HUDEP-2 (cell line): ENCODE data around the gene CT47A1.
"Not testable (repeated sequence)": the region's sequence is repeated elsewhere in the genome, so short reads cannot be mapped to it uniquely, and the experiment has no call there.

Experiments
- DNase-seq, 76 experiments: peaks; one replicate each; lab custom pipeline; 2025; ENCODE audit not compliant: unreplicated experiment in 76 of 76; lab: John Stamatoyannopoulos, UW

The CT47A1 gene

DNA sequence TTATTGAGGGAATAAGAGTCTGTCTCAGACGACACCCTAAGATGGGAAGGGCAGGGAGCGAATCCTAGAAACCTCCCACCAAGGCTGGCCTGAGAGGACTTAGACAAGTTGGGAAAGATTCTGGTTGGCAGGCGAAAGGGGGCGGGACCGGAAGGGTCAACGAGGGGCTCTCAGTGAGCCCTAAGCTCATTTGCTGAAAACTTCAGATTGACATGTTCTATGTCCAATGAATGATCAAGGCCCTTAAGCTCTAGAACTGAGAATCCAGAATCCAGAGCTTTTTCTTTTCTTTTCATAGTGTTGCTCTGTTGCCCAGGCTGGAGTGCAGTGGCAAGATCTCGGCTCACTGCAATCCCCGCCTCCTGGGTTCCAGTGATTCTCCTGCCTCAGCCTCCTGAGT lies at the start of gene CT47A1:
TSS of gene CT47A1 (minus strand) at position 101 of the 400 bp plus-strand sequence. CDS start 231 bp downstream, outside the sequence.
- DNase-seq, result not testable (repeated sequence)

DNA sequence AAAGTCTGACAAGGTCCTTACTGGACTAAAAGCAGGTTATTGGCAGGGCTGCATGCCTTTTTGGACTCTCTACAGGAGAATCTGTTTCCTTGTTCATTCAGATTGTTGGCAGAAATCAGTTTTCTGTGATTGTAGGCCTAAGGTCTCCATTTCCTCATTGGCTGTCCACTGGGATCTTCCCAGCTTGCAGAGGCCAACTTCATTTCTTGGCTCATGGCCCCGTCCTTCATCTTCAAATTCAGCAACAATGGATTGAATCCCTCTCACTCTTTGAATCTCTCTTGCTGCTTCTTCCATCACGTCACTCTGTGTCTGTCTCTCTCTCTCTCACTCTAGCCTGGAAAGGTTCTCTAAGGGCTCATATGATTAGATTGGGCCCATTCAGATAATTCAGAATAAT lies 47.0 kb upstream of the CT47A1 start:
- DNase-seq, result no peak

DNA sequence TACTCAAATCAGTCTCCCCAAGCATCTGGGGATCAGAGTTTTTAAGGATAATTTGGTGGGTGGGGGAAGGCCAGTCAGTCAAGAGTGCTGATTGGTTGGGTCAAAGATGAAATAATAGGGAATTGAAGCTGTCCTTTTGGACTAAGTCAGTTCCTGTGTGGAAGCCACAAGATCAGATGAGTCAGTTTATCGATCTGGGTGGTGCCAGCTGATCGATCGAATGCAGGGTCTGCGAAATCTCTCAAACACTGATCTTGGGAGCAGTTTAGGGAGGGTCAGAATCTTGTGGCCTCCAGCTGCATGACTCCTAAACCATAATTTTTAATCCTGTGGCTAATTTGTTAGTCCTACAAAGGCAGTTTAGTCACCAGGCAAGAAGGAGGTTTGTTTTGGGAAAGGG lies 44.5 kb upstream of the CT47A1 start:
- no peak for DNase-seq

DNA sequence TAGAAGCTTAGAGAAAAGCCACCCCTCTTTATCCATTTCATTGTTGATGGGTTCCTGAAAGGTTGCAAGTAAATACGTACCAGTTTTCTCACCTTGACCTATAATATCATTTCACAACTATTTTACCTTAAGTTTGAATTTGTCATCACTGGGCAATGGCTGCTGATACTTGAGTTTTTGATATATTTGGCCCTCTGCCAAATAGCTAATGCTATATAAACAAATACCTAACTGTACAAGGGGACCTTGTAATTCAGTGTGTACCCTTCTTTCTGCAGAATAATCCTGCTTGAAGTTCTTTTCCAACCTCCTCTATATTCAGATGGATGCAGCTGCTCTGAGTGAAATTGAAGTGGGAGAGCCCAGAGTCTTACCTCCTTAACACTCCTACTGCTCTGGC lies 42.9 kb upstream of the CT47A1 start:
- DNase-seq, result no peak

DNA sequence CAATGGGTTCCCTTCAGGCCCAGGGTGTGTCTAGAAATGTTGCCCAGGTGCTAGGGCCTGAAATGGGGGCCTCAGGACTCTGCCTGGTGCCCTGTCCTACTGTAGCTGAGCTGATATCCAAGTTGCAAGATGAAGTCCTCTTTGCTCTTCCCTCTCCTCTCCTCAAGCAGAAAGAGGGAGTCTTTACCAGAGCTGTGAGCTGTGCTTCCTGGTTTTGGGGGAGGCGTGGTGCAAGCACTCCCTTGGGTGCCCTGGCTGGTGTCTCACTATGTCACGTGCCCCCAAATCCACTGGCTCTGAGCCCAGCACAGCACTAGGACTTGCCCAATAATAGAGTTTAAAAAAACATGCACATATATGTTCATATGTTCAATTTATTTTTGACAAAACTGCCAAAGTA lies 29.3 kb upstream of the CT47A1 start:
- DNase-seq, result peak in 1 of 76 experiments; percentile 0

DNA sequence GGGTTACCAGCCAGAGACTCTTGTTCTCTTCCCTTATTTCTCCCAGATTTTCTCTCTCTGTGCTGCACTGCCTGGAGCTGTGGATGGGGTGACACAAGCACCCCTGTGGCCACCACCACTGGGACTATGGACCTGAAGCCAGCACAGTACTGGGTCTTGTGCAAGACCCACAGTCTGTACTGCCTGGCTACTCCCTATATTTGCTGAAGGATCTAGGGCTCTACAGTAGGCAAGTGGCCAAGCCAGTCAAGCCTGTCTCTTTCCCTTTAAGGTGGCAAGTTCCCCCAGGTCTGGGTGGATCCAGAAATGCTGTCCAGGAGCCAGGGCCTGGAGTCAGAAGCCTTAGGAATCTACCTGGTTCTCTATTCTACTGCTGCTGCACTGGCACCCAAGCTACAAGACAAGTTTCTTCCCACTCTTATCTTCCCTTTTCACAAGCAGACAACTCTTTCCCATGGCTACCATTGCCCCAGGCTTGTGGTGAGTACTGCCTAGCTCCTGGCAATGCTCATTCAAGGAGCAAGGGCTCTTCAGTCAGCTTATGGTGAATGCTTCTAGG lies 28.4 kb upstream of the CT47A1 start:
- no peak for DNase-seq

DNA sequence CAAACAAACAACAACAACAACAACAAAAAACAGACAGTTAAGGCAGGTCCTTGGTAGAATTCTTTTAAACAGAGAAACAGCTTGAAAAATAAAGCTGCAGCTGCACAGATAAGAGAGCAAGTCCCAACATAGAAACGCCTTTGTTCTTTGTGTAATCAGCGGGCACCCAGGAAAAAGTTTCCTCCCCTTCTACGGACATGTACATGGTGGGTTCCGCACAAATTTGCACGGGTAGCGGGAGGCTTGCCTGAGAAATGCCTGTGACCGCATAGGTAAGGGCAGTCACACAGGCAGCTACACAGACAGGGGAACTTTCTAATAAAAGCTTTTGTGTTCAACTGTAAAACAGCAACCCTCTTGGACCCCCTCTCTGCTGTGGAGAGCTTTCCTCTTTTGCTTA lies 25.7 kb upstream of the CT47A1 start:
- no peak for DNase-seq

DNA sequence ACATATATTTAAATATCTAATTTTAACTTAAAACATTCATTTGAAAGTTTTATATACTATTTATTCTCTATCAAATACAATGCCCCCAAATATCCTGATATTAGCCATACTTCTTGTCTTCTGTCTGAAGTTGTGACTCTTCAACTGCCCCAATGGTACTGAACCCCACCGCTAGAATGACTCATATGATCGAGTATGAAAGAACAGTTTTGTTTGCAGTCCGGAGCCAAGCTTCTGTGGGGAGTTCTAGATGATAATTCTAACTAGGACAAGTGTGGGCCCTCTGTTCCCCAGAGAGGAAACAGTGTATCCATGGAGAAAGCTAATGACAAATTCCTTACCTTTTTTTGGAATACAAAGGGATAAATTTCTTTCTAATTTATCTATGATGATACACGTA lies 24.7 kb upstream of the CT47A1 start:
- DNase-seq, result no peak

DNA sequence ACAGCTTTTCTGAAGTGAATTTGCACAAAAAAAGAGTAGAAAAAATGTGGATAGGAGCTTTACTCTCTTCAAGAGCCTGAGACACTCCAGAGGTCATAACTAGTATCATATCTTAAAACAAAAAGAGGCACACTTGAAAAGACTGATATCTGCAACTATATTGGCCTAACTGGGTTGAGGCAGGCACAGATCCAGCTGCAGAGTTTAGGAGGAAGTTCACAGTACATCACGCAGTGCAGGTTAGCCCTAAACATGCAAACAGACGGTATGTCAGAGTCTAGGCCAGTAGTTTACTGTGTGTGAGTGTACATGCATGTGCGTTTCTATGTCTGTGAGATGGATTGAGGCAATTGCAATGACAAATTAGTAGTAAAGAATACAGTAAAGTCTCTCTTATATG lies 24.2 kb upstream of the CT47A1 start:
- peak in 1 of 76 experiments; percentile 0 for DNase-seq

DNA sequence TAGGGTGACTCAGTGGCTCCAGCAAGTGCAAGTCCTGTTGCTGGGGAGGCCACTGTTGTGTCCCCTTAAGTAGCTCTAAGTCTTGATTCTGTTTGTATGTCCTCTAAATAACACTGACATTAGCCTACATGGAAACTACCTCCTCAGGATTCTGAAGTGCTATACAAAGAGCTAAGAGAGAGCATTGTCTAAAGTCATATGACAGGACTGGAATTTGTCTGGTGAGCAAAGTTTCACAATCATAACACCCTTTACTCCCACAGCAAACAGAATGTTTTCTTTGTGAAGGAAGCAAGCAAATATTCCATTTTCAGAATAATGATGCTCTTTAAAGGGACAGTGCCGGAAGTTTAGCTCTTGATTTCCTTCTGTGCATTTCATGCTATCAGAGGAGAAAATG lies 23.4 kb upstream of the CT47A1 start:
- peak in 1 of 76 experiments; percentile 0 for DNase-seq

DNA sequence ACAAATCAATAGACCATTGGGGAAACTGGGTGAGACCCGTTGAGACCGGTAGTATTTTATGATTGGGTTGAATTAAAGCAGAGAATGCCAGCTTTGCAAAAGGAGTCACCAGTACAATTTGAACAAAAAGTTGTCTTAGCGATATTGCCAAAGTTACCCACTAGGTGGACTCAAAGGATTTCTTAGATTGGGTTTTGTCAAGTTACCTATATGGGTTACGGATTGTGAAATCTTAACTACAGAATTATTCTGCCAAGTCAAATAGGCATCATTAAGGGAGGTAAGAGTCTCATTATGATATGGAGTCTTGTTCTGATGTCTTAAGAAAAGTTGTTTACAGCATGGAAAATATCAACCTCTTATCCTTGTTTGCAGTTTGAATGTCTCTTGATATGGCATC lies 15.0 kb upstream of the CT47A1 start:
- peak in 2 of 76 experiments; percentile 1 for DNase-seq

DNA sequence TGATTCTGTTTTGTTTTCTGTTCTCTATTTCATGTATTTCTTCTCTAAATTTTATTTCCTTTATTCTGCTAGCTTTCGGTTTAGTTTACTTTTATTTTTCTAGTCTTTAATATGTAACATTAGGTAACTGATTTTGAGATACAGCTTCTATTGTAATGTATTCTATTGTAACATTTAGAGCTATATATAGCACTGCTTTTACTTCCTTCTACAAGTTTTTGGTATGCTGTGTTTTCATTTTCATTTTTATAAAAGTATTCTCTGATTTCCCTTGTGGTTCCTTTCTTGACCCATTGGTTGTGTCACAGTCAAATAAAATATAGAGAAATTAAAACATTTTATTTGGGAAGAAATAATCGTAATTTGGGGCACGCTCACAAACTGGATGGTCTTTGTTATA lies 13.9 kb upstream of the CT47A1 start:
- no peak for DNase-seq

DNA sequence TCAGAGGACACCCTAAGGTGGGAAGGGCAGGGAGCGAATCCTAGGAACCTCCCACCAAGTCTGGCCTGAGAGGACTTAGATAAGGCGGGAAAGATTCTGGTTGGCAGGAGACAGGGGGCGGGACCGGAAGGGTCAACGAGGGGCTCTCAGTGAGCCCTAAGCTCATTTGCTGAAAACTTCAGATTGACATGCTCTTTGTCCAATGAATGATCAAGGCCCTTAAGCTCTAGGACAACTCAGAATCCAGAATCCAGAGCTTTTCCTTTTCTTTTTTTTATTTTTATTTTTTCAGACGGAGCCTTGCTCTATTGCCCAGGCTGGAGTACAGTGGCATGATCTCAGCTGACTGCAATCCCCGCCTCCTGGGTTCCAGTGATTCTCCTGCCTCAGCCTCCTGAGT lies 29.1 kb downstream of the CT47A1 start, which contains the start of gene CT47A7:
TSS of gene CT47A7 (minus strand) at position 101 of the 400 bp plus-strand sequence. CDS start 255 bp downstream, outside the sequence.
- DNase-seq, result not testable (repeated sequence)
